Stimulated activated CD8-positive, alpha-beta memory T cell treated with anti-CD3 and anti-CD28 coated beads, Interleukin-12 subunit alpha, Interleukin-12 subunit beta, amount 100 ng/mL, for 4 hours (primary cell): ENCODE measurements around the gene COLEC12.

Source experiments
- DNase-seq: peaks from one replicate; pipeline ENCODE4 v3.0.0-alpha.2; 2020; ENCODE audit warnings: low read depth

The COLEC12 gene

GRCh38 chr18:386994-387393 lies 113.5 kb downstream of the COLEC12 start:
- no peak for DNase-seq

- no peak for DNase-seq
These were observed 115.6 kb downstream of the COLEC12 start for GRCh38 chr18:384897-385296.

- DNase-seq, result no peak
These were observed 117.4 kb downstream of the COLEC12 start for GRCh38 chr18:383135-383534.

- no peak for DNase-seq
These were observed 118.0 kb downstream of the COLEC12 start for GRCh38 chr18:382423-382984.

- DNase-seq, result no peak
These were observed 120.7 kb downstream of the COLEC12 start for GRCh38 chr18:379681-380330.

- DNase-seq, result no peak
These were observed 122.4 kb downstream of the COLEC12 start for GRCh38 chr18:378079-378478.

GRCh38 chr18:377088-377487 lies 123.4 kb downstream of the COLEC12 start:
- DNase-seq, result no peak

GRCh38 chr18:376311-376710 lies 124.2 kb downstream of the COLEC12 start:
- no peak for DNase-seq

GRCh38 chr18:374721-375168 lies 125.8 kb downstream of the COLEC12 start:
- no peak for DNase-seq

GRCh38 chr18:373780-374179 lies 126.7 kb downstream of the COLEC12 start:
- no peak for DNase-seq

- no peak for DNase-seq
These were observed 128.9 kb downstream of the COLEC12 start for GRCh38 chr18:371609-371982.

- no peak for DNase-seq
These were observed 129.5 kb downstream of the COLEC12 start for GRCh38 chr18:370751-371608.

- DNase-seq, result no peak
These were observed 131.1 kb downstream of the COLEC12 start for GRCh38 chr18:369224-370015.

GRCh38 chr18:366466-367061 lies 133.9 kb downstream of the COLEC12 start:
- no peak for DNase-seq

- DNase-seq, result no peak
These were observed 134.8 kb downstream of the COLEC12 start for GRCh38 chr18:365651-366050.

- DNase-seq, result no peak
These were observed 136.2 kb downstream of the COLEC12 start for GRCh38 chr18:364256-364826.

- DNase-seq, result no peak
These were observed 137.0 kb downstream of the COLEC12 start for GRCh38 chr18:363301-364085.

GRCh38 chr18:362311-363290 lies 137.9 kb downstream of the COLEC12 start:
- DNase-seq, result no peak

- DNase-seq, result no peak
These were observed 138.6 kb downstream of the COLEC12 start for GRCh38 chr18:361941-362310.
